ENCODE measurements around the gene CYSTM1.

CYSTM1 gene

DNA sequence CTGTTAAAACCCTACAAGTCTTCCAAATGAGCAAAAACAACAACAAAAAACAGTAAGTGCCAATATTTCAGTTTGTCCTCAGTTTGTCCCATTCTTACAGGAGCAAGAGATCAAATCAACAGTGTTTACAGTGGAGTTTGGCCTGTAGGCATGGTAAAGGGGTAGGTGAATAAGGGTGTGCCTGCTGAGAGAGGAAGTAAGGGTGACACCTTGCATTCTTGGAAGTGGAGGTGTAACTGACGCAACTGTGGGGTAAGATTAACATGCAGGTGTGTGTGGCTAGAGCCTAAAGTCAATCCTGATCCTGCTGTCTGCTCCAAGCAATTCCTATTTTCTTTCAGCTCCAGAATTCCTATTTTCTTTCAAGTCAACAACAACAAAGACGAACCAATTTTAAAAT, 84.5 kb downstream of the CYSTM1 start:
- DNase-seq (ENCODE audit: low spot score): peak; percentile 78

GRCh38 chr5:140260089-140260656, 85.2 kb downstream of the CYSTM1 start:
- DNase-seq (ENCODE audit: low spot score): no peak

- DNase-seq (ENCODE audit: low spot score): peak; percentile 61
Observed at GRCh38 chr5:140261403-140262171, 86.6 kb downstream of the CYSTM1 start.

DNA sequence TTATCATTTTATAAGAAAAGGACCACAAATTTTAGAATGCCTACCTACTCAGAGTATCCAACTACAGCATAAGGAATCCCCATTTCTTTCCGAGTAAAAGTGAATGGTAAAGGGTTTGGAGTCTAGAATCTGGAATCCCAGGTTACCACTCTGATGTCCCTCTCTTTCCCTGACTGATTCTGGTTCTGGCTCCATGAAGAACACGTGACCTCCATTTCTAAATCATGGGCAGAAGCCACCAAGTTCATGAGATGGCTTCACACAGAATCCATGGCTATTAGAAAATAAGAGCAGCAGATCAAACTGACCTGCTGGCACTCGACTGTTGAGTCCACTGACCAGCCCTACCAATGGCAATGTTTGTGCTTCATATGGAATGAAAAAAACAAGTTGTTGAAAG, 87.2 kb downstream of the CYSTM1 start:
- no peak for DNase-seq (ENCODE audit: low spot score)

GRCh38 chr5:140262839-140263238, 87.9 kb downstream of the CYSTM1 start:
- DNase-seq (ENCODE audit: low spot score): no peak

DNA sequence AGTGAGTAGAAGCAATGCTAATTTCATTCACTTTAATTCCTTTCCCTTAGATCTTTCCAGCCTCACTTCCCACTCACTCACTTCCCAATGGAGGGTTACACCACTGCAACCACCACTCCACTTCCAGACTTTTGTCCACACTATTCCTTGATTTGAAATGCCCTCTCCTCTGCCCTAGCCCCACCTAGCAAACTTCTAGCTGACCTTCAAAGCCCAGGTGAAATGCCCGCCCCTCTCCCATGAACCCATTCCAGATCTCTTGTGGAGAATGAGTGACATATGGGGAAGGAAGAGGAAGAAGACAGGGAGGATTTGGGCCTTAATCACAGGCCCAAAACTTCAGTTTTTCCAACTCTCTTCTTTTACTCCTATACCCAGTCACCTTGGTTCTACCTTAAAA, 90.9 kb downstream of the CYSTM1 start:
- DNase-seq (ENCODE audit: low spot score): no peak

DNA sequence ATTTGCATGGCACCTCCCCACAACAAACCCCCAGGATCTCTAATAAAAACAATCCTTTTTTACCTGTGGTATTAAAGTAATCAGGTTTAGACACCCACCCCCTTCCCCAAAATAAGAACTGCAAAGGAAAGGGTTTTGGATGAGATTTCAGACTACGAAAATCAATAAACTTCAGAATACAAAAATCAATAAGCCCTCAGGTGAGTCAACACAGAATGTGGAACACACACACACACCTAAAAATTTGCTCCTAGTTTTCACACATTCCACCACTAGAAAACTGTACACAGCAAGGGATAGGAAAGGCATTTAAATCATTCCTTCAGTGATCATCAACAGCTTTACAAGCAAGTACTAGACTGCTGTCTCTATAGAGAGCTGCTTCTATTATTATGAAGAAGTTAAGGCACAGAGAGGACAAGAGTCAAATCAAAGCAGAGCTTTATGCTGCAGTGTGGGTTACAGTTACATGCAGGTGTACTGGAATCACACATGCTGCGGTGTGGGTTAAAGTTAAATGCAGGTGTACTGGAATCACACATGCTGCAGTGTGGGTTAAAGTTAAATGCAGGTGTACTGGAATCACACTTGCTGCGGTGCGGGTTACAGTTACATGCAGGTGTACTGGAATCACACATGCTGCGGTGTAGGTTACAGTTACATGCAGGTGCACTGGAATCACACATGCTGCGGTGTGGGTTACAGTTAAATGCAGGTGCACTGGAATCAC, 91.6 kb downstream of the CYSTM1 start:
- DNase-seq (ENCODE audit: low spot score): no peak

- DNase-seq (ENCODE audit: low spot score): peak; percentile 19
Observed at GRCh38 chr5:140267201-140267540, 92.2 kb downstream of the CYSTM1 start.

DNA sequence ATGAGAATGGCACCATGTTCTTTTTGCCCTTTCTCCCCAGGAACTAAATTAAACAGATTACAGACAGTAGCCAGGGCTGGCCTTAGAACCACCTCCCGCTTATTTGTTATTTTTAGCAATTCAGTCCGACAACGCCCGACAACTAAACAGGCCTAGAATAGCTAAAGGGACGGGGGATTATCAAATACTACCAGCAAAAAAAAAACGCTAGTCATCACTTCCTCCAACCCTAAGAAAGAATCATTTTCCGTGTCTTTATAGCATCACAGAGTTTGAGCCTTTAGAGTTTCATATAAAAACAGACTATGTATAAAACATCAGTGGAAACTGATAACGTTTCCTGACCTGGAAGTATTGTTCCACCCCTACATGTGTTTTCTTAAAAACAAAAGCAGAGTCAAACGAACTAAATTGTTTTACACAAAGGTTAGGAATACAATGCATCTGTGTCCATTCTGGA, 92.6 kb downstream of the CYSTM1 start:
- DNase-seq (ENCODE audit: low spot score): no peak

GRCh38 chr5:140270008-140270407, 95.0 kb downstream of the CYSTM1 start:
- DNase-seq (ENCODE audit: low spot score): no peak

DNA sequence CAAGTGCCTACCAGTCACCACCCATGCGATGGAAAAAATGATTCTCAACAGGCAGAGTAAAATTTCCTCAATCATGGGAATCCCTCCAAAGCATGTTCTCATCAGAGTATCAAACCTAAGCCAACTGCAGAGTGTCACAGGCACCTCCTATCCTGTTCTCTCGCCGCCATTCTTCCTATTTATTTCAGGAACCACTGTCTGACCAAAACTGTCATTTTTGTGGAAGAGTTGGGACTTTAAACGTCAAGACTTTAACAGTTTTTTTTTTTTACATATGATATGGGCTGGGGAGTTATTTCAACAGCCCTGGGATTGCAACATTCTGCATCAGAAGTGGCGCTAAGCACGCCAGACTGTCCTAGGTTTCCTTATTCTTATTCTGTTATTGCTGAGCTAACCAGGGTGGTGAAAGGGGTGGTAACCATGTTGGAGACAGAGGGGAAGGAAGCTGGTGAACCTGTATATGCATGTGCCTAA, 98.5 kb downstream of the CYSTM1 start:
- DNase-seq (ENCODE audit: low spot score): no peak

- no peak for DNase-seq (ENCODE audit: low spot score)
Observed at GRCh38 chr5:140275837-140276236, 100.8 kb downstream of the CYSTM1 start.

- DNase-seq (ENCODE audit: low spot score): no peak
Observed at GRCh38 chr5:140282266-140282665, 107.3 kb downstream of the CYSTM1 start.

DNA sequence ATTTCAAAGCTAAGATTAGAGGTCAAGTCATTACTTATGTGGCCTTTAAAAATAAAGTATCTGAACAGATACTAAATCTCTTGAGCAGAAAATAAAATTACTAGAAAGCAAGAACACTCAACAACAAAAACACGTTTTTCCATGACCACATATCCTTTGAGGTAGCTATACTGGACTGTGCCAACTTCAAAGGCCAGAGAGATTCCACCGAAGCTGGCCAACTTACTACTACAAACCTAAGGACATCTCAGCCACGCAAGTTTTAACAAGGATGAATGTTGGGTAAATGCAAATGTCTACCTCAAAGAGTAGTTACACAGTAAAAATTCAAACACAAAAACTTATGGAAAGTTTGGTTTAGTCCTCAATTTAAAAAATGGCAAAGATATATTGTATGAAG, 109.0 kb downstream of the CYSTM1 start:
- DNase-seq (ENCODE audit: low spot score): no peak

DNA sequence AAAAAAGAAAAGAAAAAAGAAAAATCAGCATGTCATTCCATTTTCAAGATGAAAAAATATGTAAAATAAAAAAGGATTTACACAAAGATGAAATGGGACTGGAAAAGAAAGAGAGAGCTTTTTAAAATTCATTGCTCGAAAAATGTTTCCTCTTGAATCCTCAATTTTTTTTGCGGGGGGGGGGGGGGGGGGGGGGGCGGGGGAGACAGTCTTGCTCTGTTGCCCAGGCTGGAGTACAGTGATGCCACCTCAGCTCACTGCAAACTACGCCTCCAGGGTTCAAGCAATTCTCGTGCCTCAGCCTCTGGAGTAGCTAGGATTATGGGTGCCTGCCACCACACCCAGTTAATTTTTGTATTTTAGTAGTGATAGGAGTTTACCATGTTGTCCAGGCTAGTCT, 111.4 kb downstream of the CYSTM1 start:
- no peak for DNase-seq (ENCODE audit: low spot score)

- DNase-seq (ENCODE audit: low spot score): no peak
Observed at GRCh38 chr5:140287801-140288521, 113.0 kb downstream of the CYSTM1 start.

DNA sequence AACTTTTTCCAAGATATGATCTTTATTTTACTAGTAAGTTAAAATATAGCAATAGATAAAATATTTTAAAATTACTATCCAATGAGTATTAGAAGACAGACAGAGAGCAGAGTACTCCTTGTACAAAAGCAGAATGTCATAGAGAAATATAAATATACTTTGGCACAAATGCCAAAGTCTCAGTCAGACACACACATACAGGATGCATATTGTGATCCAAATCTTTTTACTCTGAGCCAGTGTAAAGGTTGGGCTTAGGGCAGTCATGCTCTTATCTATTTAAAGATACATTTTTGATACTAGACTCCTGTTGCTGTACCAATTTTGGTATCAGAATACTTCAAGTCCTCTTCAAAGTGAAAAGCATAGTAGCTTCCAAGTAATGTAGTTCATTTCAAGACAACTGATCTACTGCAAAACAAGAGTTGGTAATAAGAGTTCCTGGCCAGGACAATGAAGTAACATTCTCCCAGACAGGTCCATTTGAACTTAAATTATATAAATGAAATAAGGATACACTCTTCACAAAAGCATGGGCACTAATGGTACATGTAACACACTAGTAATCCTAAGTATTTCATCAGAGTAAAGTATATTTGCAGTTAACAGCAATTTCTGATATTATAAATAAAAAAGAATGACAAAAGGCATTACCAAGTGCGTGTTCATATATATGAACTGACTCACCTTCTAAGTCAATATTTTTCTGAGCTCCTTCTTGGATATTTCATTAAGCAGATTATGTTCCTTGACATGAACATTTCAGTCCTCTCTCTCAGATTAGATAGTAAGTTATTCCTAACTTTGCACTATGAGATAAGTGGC, 117.4 kb downstream of the CYSTM1 start:
- no peak for DNase-seq (ENCODE audit: low spot score)

Measured in CD4-positive, alpha-beta T cell treated with Interleukin-15 for 4 hours (primary cell).